Esophagus muscularis mucosa (tissue), 4 donors: ENCODE data around the gene MDC1. TPM values are rescaled to one million over a fixed set of nuclear protein-coding genes. Genes with fewer than 3 reads are reported as not detected.
"Not testable (repeated sequence)": the region's sequence is repeated elsewhere in the genome, so short reads cannot be mapped to it uniquely, and the experiment has no call there.

Experiments used
- DNase-seq: peaks from one replicate; pipeline ENCODE4 v3.0.0-alpha.2; 2017; ENCODE audit errors: extremely low spot score
- H3K27ac ChIP-seq, 4 donors: fragments of 200-600 bp; sonication (generic); replicated peaks in 1 of 4; 1 replicate in 3 of 4; 2 replicates in 1 of 4; pipeline ENCODE4 v1.5.1; 2016 to 2019; ENCODE audit warnings: mild to moderate bottlenecking in 1 of 4
- H3K27me3 ChIP-seq, 4 donors: fragments of 200-600 bp; sonication (generic); one replicate each; pipeline versions ENCODE4 v1.5.1 to v1.6.0; 2016 to 2019
- H3K36me3 ChIP-seq, 4 donors: fragments of 200-600 bp; sonication (generic); one replicate each; pipeline ENCODE4 v1.5.1; 2016 to 2019
- H3K4me1 ChIP-seq, 4 donors: fragments of 200-600 bp; sonication (generic); one replicate each; pipeline ENCODE4 v1.5.1; 2016 to 2019
- H3K4me3 ChIP-seq, 4 donors: fragments of 200-600 bp; sonication (generic); 1 replicate in 2 of 4; 2 replicates in 2 of 4; pipeline ENCODE4 v1.5.1; 2016 to 2019; ENCODE audit warnings: mild to moderate bottlenecking in 4 of 4, moderate library complexity in 1 of 4
- H3K9me3 ChIP-seq, 4 donors: fragments of 200-600 bp; sonication (generic); 1 replicate in 3 of 4; 2 replicates in 1 of 4; pipeline ENCODE4 v1.5.1; 2016 to 2019
- CTCF ChIP-seq, 3 experiments: fragments of 200-600 bp in 2 of 3; fragments of 450-650 bp in 1 of 3; sonication (generic) in 2 of 3; IDR thresholded peaks; one replicate each; pipeline ENCODE4 v1.5.1; 2017 to 2019; ENCODE audit warnings: antibody characterized with exemption in 3 of 3, mild to moderate bottlenecking in 2 of 3, moderate library complexity in 1 of 3
- EP300 ChIP-seq: sonication (generic); formaldehyde crosslinking; IDR thresholded peaks from one replicate; pipeline ENCODE4 v1.6.1; 2017; ENCODE audit warnings: antibody characterized with exemption
- POLR2A ChIP-seq: fragments of 450-650 bp; IDR thresholded peaks from one replicate; pipeline ENCODE4 v1.6.1; 2017; ENCODE audit warnings: antibody characterized with exemption, moderate library complexity, mild to moderate bottlenecking, low read depth
- POLR2AphosphoS5 ChIP-seq, 2 donors: sonication (generic); formaldehyde crosslinking; IDR thresholded peaks; one replicate each; pipeline ENCODE4 v1.6.1; 2017; ENCODE audit warnings: antibody characterized with exemption in 2 of 2
- WGBS: methylation state at CpG from one replicate; pipeline ENCODE4 v1.1.5; 2018; 5-methylcytosine and 5-hydroxymethylcytosine counted together
- intact Hi-C: fragments of 100-400 bp; cut with DNase I; formaldehyde crosslinking; loops from one replicate; pipeline ENCODE4 v1.15.1; 2023
- total RNA-seq, 4 donors: library from RNA; depleted of rRNA; stranded (reverse); fragments of >200 nt; gene quantifications; one replicate each; pipeline versions ENCODE4 v1.1.0 to v1.2.1, GENCODE V29; 2016

The MDC1 gene
- total RNA-seq, 4 donors from 2014 or later, result 10.8 to 20.3 (median 13.1) TPM

- peaks cover 15 to 54% (median 49%) of the 10 kb centered on the region in 4 donors for H3K36me3 ChIP-seq
- intact Hi-C loops, result loop anchor here (1.0 kb wide), 1 partner anchor 42 kb away; no protein-coding TSS in a partner anchor
- H3K4me3 ChIP-seq, result peak overlapping the region; percentile 82 to 93 (median 86)
- H3K9me3 ChIP-seq, result no peaks in the 10 kb centered on the region
- no peaks in the 10 kb centered on the region for H3K27me3 ChIP-seq
- TF ChIP-seq POLR2AphosphoS5 (IDR thresholded peaks at IDR 0.05) (peak; percentile 52 to 69), CTCF (IDR thresholded peaks at IDR 0.05) (peak; percentile 98 to 99 (median 99)), EP300 (no peak)
- DNase-seq, result peak; percentile 97
- 14% methylated on average over 27 of the region's 27 CpGs for WGBS
- H3K27ac ChIP-seq, result peak overlapping the region; percentile 94 to 98 (median 97)
- peaks cover 47 to 80% (median 65%) of the 10 kb centered on the region in 4 donors for H3K4me1 ChIP-seq
Observed at GRCh38 chr6:30722280-30723112, 5.4 kb upstream of the MDC1 start.

GRCh38 chr6:30722025-30722279 lies 4.9 kb upstream of the MDC1 start:
- not testable (repeated sequence) for DNase-seq, H3K27me3 ChIP-seq, H3K9me3 ChIP-seq
- Histone ChIP-seq H3K4me1 (peaks cover 47 to 75% (median 64%) of the 10 kb centered on the region in 4 donors), H3K4me3 (peak overlapping the region; percentile 82 to 93 (median 86)), H3K27ac (peak overlapping the region; percentile 94 to 98 (median 97)), H3K36me3 (peaks cover 15 to 49% (median 43%) of the 10 kb centered on the region in 4 donors)
- intact Hi-C loops, result loop anchor here (1.0 kb wide), 1 partner anchor 42 kb away; no protein-coding TSS in a partner anchor
- 8% methylated on average over 7 of the region's 10 CpGs for WGBS

DNA sequence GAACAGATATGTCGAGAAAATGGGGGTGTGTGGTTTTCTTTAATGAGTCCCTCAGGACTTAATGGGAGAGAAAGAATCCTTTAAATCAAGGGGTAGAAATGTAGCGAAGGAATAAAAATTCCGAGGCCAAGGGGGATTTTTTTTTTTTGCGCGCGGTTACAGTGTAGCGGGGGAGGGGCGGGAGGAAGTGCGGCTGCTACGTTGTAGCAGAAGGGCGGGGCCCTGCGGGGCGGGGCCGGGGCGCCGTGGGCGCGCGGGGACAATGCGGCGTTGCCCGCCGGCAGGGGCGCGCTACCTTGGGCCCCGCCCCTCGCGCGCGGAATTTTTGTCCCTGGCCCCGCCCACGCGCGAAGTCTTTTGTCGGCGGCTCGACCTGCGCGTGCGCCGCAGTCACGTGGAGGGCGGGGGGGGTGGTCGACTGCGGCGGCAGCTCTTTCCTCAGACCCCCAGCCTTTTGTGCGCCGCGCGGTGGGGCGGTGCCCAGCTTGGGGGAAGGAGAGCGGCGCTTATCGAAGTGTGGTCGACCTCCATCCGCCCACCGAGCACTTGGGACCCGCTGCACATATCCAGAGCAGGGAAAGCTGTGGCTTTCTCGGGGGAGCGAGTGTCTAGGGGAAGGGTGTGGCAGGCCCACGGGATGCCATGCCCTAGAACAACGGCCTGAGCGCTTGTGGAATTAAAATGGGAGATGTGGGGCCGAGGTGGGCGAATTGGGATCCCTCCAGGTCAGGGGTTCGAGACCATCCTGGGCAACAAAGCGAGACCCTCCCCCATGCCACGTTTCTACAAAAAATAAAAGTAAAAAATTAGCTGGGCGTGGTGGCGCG lies 4.3 kb upstream of the MDC1 start:
- 1% methylated on average over 45 of the region's 71 CpGs for WGBS
- H3K27ac ChIP-seq, result peak overlapping the region; percentile 94 to 98 (median 97)
- H3K4me3 ChIP-seq, result peak overlapping the region; percentile 82 to 93 (median 86)
- peaks cover 50 to 77% (median 68%) of the 10 kb centered on the region in 4 donors for H3K4me1 ChIP-seq
- peak; percentile 97 for DNase-seq
- H3K9me3 ChIP-seq, result no peaks in the 10 kb centered on the region
- intact Hi-C loops, result loop anchor here (1.0 to 2.0 kb wide), 2 partner anchors 41 to 105 kb away; partner anchors contain the start of genes MRPS18B and PPP1R10
- TF ChIP-seq CTCF (IDR thresholded peaks at IDR 0.05) (peak; percentile 33 to 66 (median 39)), POLR2A (no peak), POLR2AphosphoS5 (IDR thresholded peaks at IDR 0.05) (peak; percentile 73 to 85)
- peaks cover 15 to 44% (median 39%) of the 10 kb centered on the region in 4 donors for H3K36me3 ChIP-seq
- no peaks in the 10 kb centered on the region for H3K27me3 ChIP-seq

GRCh38 chr6:30720738-30721197 lies 3.7 kb upstream of the MDC1 start:
- WGBS, result under 1% methylated on average over 27 of the region's 29 CpGs
- DNase-seq, result no peak
- peak overlapping the region; percentile 82 to 93 (median 86) for H3K4me3 ChIP-seq
- no peaks in the 10 kb centered on the region for H3K27me3 ChIP-seq
- peaks cover 15 to 39% (median 34%) of the 10 kb centered on the region in 4 donors for H3K36me3 ChIP-seq
- H3K9me3 ChIP-seq, result no peaks in the 10 kb centered on the region
- TF ChIP-seq EP300, result no peak
- no peak for TF ChIP-seq POLR2A
- TF ChIP-seq POLR2AphosphoS5 (IDR thresholded peaks at IDR 0.05), result peak in 1 of 2 donors; percentile 66
- no peak for TF ChIP-seq CTCF (IDR thresholded peaks at IDR 0.05)
- peak overlapping the region; percentile 94 to 98 (median 97) for H3K27ac ChIP-seq
- intact Hi-C loops, result loop anchor here (2.0 kb wide), 1 partner anchor 104 kb away; the partner anchor contains the start of genes MRPS18B and PPP1R10
- peaks cover 53 to 77% (median 70%) of the 10 kb centered on the region in 4 donors for H3K4me1 ChIP-seq
